KOPT-K1 (cell line): ENCODE results near the gene VWC2.

Experiments used
- H3K27ac ChIP-seq: fragments of 200-600 bp; sonication (generic); 2 replicates; pipeline ENCODE4 v1.5.1; 2016; ENCODE audit warnings: antibody characterized with exemption, mild to moderate bottlenecking, low read depth, low read length; ENCODE audit not compliant: poor library complexity, severe bottlenecking
- H3K36me3 ChIP-seq: fragments of 200-600 bp; sonication (generic); 2 replicates; pipeline ENCODE4 v1.5.1; 2017; ENCODE audit warnings: antibody characterized with exemption, mild to moderate bottlenecking, low read length, moderate library complexity; ENCODE audit not compliant: insufficient read depth
- H3K9me3 ChIP-seq: fragments of 200-600 bp; sonication (generic); 2 replicates; pipeline ENCODE4 v1.5.1; 2017; ENCODE audit warnings: antibody characterized with exemption, low read length, mild to moderate bottlenecking; ENCODE audit not compliant: insufficient read depth, poor library complexity, severe bottlenecking

The VWC2 gene

DNA sequence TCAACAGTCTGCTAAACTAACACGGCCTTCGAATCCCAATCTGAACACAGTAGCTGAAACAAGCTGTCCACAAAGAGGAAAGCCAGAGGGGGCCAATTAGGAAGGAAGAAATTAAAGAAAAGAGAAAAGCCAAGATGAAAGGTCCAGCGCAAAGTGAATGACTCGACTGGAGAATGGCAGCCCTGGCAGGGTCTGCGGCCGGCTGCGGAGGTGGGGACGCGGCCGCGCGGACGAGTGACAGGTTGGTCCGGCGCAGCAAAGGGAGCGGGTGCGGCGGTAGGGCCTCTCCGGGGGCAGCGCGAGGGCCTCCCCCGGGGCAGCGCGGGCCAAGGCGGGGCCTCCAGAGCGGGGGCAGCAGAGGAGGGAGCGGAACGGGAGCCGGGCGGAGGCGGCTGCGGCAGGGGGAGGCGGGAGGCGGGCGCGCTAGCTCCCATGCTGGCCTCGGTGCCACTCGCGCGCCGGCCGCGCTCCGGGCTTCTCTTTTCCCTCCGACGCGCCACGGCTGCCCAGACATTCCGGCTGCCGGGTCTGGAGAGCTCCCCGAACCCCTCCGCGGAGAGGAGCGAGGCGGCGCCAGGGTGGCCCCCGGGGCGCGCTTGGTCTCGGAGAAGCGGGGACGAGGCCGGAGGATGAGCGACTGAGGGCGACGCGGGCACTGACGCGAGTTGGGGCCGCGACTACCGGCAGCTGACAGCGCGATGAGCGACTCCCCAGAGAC lies at the start of gene VWC2:
Gene VWC2 (plus strand): TSS at position 421 of the 718 bp plus-strand sequence. CDS start 1,798 bp downstream, outside the sequence.
- H3K9me3 ChIP-seq: no peaks in the 10 kb centered on the region
- no peak within 1 kb of the TSS for H3K27ac ChIP-seq
- H3K36me3 ChIP-seq: no peaks in the 10 kb centered on the region

DNA sequence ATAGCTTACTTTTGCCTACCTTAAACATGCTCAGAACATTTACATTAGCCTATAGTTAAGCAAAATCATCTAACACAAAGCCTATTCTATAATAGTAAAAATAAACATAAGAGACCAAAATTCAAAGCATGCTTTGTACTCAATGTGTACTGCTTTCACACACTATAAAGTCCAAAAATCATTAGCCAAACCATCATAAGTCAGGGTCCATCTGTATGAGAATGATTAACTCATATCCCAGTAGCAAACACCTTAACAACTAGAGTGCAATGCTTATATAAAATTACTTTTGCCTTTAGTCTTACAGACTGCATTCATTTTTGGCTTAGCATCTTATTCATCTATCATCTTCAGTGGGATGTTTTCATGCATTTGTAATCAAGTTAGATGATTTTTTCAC lies 49.4 kb upstream of the VWC2 start:
- Histone ChIP-seq H3K27ac (no peak overlapping the region), H3K36me3 (no peaks in the 10 kb centered on the region), H3K9me3 (no peaks in the 10 kb centered on the region)

DNA sequence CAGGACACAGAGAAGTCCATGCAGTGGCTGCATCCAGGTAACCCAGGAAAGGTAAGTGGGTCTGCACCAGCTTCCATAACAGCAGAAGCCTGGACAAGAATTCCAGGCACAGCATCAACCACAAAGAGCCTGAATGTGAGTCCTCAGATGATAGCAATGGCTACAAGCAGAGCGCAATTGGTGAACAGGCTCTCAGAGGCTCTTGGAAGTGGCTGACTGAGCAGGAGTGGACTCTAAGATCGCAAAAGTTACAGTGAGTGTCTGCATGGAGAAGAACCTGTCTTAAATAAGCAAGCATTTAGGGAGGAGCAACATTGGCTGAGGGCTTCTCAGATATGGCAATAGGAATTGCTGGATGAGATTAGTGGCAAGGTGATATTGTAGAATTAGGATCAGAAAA lies 41.6 kb upstream of the VWC2 start:
- H3K27ac ChIP-seq: no peak overlapping the region
- H3K36me3 ChIP-seq: no peaks in the 10 kb centered on the region
- no peaks in the 10 kb centered on the region for H3K9me3 ChIP-seq

DNA sequence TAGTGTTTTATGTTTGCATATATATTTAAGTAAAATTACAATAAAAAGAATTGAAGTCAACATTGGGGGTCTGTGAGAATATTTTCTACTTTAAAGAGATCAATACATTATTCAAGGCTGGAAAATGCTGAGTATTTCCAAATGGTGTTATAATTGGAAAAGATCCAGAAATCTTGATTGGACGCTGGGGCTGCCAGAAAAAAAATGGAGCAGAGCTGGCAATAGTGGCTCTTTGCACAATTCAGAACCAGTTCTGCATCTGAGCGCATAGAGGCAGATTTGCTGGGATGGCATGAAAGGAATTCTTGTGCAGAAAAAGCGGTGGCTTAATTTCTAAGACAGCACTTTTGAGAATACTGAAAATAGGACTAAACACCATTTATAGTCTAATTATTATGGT lies 10.8 kb upstream of the VWC2 start:
- Histone ChIP-seq H3K36me3 (no peaks in the 10 kb centered on the region), H3K27ac (no peak overlapping the region), H3K9me3 (no peaks in the 10 kb centered on the region)

DNA sequence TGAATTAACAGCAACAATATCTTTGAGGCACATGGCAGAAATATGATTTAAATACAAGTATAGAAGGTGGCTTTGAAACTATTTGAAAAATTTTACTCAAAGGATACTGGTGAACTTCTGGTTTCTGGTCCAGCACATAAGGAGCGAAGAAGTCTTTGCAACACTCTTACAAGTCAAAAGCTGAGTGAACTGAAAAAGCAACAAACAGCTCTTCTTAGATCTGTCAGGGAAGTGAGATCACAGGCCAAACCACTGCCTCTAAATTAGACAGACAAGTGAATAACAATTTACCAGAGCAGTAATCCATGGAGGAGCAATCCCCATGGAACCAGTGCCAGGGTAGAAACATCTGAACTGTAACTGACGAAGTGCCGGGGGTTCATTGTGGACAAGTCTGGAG lies 9.6 kb upstream of the VWC2 start:
- Histone ChIP-seq H3K9me3 (no peaks in the 10 kb centered on the region), H3K27ac (no peak overlapping the region)

DNA sequence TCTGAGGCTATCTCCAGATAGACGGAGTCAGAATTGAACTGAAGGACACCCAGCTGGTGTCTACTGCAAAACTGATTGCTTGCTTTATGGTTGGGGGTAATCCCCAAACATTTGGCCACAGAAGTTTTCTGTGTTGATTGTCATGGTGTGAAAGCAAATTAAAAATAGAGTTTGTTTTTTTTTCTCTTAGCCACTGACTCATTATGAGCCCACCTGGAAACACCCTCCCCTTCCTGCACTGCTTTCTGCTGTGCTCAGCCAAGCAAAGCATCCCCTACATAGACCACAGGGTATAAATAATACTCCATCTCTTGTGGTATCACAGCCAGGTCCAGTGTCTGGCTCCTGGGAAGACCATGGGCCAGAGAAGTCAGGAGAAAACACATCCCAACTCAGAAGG lies 6.5 kb upstream of the VWC2 start:
- no peaks in the 10 kb centered on the region for H3K36me3 ChIP-seq
- H3K27ac ChIP-seq: no peak overlapping the region
- H3K9me3 ChIP-seq: no peaks in the 10 kb centered on the region

More for the DNA sequence above, 9.6 kb upstream of the VWC2 start:
- no peaks in the 10 kb centered on the region for H3K36me3 ChIP-seq

DNA sequence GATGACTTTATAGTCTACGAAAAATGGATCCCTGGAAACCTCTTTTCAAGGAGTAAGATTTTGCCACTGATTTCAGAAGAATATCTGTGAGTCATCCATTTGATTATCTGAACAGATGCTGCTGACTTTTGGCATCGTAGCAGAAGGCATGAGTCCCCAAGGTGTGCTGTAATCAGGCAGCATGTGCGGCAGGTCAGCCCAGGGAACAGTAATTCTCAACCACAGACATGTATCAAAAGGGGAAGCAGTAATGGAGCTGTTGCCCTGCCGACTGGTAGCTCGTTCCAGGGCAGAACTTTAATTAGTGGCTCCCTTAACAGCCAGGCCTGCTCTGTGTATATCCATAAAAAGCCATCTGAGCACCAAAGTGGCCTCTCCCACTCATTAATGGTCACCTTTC lies 5.7 kb upstream of the VWC2 start:
- Histone ChIP-seq H3K9me3 (no peaks in the 10 kb centered on the region), H3K27ac (no peak overlapping the region), H3K36me3 (no peaks in the 10 kb centered on the region)

DNA sequence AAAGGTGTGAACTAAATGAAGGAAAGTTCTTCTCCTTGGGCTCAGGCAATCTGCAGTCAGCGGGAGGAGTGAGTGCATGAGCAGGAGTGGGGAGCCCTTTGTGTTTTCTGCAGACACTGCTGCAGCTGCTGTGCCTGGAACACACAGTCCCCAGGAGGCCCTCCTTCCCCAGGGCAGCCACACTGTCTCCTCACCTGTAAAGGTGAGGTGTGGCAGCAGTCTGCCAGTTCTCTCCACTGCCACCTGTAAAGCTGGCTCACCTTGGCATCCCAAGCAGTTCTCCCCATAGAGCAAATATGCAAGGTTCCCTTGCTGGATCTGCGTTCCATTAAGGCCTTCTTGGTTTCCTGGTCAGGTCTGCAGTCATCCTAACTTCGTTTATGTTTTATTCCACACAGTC lies 5.2 kb upstream of the VWC2 start:
- no peaks in the 10 kb centered on the region for H3K9me3 ChIP-seq
- no peak overlapping the region for H3K27ac ChIP-seq
- H3K36me3 ChIP-seq: no peaks in the 10 kb centered on the region

DNA sequence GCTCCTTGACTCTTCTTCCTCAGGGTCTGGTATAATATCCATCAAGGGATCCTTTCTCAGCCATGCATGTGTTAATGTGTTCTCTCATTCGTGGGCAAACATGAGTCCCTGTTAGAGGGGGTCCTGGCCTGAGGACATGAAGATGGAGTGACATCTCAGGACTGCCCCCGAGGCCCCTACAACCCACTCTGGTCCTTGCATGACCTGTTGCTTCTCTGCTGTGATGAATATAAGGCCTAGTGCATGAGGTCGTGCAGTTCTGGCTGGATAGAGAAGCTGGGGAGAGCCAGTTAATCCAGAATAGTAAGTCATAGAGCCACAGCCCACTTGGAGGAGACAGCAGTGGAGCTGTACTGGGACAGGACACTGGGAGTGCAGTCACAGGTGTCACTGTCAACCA lies 4.6 kb upstream of the VWC2 start:
- Histone ChIP-seq H3K36me3 (no peaks in the 10 kb centered on the region), H3K9me3 (no peaks in the 10 kb centered on the region), H3K27ac (no peak overlapping the region)

DNA sequence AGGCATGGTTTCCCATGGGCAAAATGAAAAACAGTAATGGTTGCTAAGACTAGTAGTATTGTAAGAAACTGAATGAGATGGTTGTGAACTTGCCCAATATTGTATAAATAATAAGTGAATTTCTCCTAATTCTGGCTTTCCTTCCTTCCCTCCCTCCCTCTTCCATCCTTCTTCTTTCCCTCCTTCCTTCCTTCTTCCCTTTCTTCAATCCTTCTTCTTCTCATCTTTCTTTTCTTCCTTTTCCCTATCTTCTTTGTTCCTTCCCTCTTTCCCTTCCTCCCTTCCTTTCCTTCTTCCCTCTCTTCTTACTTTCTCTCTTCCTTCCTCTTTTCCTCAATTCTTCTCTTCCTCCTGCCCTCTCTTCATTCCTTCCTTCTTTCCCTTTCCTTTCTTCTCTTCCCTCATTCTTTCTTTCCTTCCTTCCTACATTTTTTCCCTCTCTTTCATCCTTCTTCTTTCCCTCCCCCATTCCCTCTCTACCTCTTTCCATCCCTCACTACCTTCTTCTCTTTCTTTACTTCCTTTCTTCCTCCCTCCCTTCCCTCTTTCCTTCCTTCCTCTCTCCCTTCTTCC lies 4.1 kb upstream of the VWC2 start:
- Histone ChIP-seq H3K36me3 (no peaks in the 10 kb centered on the region), H3K9me3 (no peaks in the 10 kb centered on the region), H3K27ac (no peak overlapping the region)

DNA sequence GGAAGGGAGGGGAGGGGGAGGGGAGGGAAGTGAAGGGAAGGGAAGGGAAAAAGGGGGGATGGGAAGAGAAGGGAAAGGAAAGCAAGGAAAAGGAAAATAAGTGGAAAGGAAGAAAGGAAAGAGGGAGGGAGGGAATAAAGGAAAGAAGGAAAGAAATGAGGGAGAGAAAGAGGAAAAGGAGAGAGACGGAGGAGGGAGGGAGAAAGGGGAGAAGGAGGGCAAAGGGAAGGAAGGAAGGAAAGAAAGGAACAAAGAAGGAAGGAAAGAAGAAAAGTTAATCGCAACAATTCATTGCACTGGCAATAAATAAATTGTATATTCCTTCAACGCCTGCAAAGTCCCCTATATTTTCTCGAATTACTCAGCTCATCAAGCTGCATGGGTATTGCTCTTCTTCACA lies 2.6 kb upstream of the VWC2 start:
- Histone ChIP-seq H3K9me3 (no peaks in the 10 kb centered on the region), H3K36me3 (no peaks in the 10 kb centered on the region), H3K27ac (no peak overlapping the region)

DNA sequence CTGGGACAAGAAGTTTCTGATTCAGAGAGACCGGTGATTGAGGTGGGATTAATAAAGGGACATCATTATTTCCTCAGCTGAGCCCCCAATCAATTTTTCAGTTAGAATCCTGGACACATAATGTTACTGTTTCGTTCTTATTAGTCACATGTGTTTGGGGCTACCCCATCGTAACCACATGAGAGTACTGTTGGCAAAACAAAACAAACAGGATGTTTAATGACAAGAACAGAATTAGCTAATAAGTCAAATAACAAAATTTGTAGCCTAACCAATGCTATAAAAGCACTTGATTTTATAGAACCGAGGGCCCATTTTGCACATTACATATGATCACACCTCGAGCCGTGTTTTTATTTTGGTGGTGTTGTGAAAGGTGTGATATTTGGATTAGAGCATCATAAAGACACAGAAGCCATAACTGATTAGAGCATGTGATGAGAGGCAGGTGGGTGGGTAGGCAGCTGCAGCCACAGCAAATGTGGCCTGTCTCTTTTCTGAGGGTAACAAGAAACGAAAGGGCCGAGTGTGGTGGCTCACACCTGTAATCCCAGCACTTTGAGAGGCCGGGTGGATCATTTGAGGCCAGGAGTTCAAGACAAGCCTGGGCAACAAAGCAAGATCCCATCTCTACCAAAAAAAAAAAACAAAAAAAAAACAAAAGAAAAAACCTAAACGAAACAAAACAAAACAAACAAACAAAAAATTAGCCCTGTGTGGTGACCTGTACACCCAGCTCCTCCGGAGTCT lies 1.8 kb upstream of the VWC2 start:
- Histone ChIP-seq H3K27ac (no peak overlapping the region), H3K9me3 (no peaks in the 10 kb centered on the region), H3K36me3 (no peaks in the 10 kb centered on the region)

DNA sequence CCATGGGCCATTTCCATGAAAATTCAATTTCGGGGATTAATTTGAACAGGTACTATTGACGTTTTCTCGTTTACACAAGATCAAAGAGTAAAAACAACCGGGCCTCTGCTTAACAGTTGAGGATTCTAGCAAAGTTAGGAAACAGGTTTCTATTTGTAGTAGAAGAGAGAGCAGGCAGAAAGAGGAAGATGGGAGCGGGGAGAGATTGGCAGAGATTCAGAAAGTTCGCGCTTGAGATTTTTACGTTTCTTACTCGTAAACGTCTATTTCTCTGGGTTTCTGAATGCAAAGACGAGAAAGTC lies 571 bp upstream of the VWC2 start:
- H3K9me3 ChIP-seq: no peaks in the 10 kb centered on the region
- H3K36me3 ChIP-seq: no peaks in the 10 kb centered on the region
- H3K27ac ChIP-seq: no peak overlapping the region

DNA sequence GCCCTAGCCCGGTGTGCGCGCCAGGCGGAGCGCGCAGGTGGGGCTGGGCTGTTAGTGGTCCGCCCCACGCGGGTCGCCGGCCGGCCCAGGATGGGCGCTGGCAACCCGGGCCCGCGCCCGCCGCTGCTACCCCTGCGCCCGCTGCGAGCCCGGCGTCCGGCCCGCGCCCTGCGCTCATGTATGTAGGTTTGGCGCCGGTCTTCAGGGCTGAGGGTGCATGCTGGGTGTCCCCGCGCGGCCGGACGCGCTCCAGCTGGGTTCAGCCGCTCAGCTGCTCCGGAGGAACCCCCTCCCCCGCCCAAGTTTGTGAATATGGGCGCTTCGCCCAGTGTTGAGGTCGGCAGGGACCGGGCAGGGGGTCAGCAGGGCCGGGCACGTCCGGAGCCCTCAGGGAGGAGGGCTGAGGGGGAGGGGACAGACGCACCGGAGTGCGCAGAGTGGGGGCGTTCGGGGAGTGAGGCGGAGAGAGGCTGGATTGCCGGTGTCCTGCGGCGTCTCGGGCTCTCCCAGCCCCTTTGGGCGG lies 559 bp downstream of the VWC2 start:
- Histone ChIP-seq H3K27ac (no peak overlapping the region), H3K9me3 (no peaks in the 10 kb centered on the region), H3K36me3 (no peaks in the 10 kb centered on the region)

DNA sequence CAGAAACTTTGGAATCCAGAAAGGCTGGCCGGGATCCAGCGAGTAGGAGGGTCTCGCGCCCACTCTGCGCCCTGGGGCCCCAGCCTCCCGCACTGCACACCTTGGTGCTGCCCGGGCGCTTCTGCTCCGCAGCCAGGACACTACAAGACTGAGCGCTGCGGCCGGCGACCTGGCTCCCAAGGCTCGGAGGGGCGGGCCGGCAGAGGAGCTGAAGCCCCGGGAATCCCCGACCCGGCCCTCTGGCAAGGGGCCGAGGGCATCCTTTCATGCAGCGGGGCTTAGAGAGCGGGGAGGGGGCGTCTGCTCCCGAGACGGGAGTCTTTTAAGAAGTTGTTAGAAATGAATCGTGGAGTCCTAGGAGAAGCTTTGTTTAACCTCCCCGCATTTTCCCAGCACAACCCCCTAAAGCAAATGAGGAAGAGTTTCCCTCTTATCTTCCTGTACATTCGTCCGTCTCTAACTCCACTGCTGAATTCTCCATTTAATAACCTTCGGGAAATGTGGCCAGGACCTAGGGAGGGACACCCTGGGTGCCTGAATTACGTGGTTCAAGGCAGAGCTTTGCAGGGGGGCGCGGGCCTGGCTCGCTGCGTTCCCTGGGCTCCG lies 1.1 kb downstream of the VWC2 start:
- Histone ChIP-seq H3K36me3 (no peaks in the 10 kb centered on the region), H3K27ac (no peak overlapping the region), H3K9me3 (no peaks in the 10 kb centered on the region)
